ENCODE measurements around the gene SFTPA2.
"Not testable (repeated sequence)": the region's sequence is repeated elsewhere in the genome, so short reads cannot be mapped to it uniquely, and the experiment has no call there.

The SFTPA2 gene

DNA sequence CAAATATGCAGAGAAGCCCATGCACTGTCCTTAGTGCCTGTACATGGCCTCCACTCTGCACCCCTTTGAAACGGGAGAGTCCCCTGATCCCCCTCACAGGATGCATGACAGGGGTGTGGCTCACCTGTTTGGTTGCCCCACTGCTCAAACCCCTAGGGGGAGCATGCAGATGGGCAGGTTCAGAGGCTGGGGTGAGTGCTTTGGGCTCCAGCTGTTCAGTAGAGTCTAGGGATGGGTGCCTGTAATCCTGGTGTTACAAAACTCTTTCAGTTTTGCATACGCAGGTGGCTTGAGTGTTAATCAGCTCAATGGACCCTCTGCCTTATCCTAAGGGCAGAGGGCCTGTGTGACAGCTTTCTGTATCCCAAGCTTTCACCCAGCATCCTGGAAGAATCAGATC, 42.7 kb upstream of the SFTPA2 start:
- Histone ChIP-seq H3K36me3 (replicated peaks; ENCODE audit: low read depth, low read length) (no peaks in the 10 kb centered on the region), H3K4me1 (ENCODE audit: low read length) (peaks cover 32% of the 10 kb centered on the region)

DNA sequence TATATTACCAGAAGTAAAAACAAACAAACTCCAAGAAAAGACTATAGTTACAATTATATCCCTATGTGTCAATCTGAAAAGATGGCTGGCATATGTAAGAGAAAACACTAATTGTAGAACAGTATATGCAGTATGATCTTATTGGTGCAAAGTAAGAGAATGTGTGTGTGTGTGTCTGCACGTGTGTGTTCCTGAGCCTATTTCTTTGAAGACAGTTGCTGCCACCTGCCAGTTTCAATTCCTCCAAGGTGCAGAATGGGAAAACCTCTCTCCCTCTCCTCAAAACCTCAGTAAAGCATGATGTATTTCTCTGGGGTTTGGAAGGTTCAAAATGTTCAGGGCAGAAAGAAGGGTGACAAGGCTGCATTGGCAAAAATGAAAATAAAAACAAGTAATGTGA, 41.7 kb upstream of the SFTPA2 start:
- Histone ChIP-seq H2AFZ (ENCODE audit: low read depth, low read length) (no peak overlapping the region), H3K79me2 (ENCODE audit: low read length) (no peaks in the 10 kb centered on the region), H3K4me2 (ENCODE audit: low read length) (peak overlapping the region; percentile 58; the same call in 1 of the 2 replicates), H3K4me3 (ENCODE audit: low read length) (no peak overlapping the region), H3K27me3 (ENCODE audit: low read depth, low read length) (no peaks in the 10 kb centered on the region), H3K27ac (ENCODE audit: low read length) (no peak overlapping the region), H4K20me1 (ENCODE audit: insufficient read depth, low read length) (no peaks in the 10 kb centered on the region), H3K9me3 (ENCODE audit: insufficient read depth, low read length) (peaks cover 7% of the 10 kb centered on the region; the same call in 1 of the 2 replicates), H3K4me1 (ENCODE audit: low read length) (peaks cover 32% of the 10 kb centered on the region), H3K36me3 (replicated peaks; ENCODE audit: low read depth, low read length) (no peaks in the 10 kb centered on the region), H3K9ac (ENCODE audit: low read length) (no peak overlapping the region)
- no peak for TF ChIP-seq EZH2phosphoT487 (IDR thresholded peaks at IDR 0.05; ENCODE audit: low read depth)
- TF ChIP-seq, protein P1, sequence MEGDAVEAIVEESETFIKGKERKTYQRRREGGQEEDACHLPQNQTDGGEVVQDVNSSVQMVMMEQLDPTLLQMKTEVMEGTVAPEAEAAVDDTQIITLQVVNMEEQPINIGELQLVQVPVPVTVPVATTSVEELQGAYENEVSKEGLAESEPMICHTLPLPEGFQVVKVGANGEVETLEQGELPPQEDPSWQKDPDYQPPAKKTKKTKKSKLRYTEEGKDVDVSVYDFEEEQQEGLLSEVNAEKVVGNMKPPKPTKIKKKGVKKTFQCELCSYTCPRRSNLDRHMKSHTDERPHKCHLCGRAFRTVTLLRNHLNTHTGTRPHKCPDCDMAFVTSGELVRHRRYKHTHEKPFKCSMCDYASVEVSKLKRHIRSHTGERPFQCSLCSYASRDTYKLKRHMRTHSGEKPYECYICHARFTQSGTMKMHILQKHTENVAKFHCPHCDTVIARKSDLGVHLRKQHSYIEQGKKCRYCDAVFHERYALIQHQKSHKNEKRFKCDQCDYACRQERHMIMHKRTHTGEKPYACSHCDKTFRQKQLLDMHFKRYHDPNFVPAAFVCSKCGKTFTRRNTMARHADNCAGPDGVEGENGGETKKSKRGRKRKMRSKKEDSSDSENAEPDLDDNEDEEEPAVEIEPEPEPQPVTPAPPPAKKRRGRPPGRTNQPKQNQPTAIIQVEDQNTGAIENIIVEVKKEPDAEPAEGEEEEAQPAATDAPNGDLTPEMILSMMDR (IDR thresholded peaks at IDR 0.05; ENCODE audit: low read depth, low read length) = no peak; the same call in 1 of the 2 replicates

More for the DNA sequence above, 42.7 kb upstream of the SFTPA2 start:
- Histone ChIP-seq H3K27me3 (ENCODE audit: low read depth, low read length) (no peaks in the 10 kb centered on the region), H2AFZ (ENCODE audit: low read depth, low read length) (no peak overlapping the region), H3K79me2 (ENCODE audit: low read length) (no peaks in the 10 kb centered on the region), H4K20me1 (ENCODE audit: insufficient read depth, low read length) (no peaks in the 10 kb centered on the region), H3K4me3 (ENCODE audit: low read length) (no peak overlapping the region), H3K9me3 (ENCODE audit: insufficient read depth, low read length) (peaks cover 7% of the 10 kb centered on the region; the same call in 1 of the 2 replicates), H3K4me2 (ENCODE audit: low read length) (no peak overlapping the region), H3K27ac (ENCODE audit: low read length) (no peak overlapping the region), H3K9ac (ENCODE audit: low read length) (no peak overlapping the region)
- TF ChIP-seq, protein P1 (IDR thresholded peaks at IDR 0.05; ENCODE audit: low read depth, low read length) = no peak
- TF ChIP-seq EZH2phosphoT487 (IDR thresholded peaks at IDR 0.05; ENCODE audit: low read depth) = no peak

DNA sequence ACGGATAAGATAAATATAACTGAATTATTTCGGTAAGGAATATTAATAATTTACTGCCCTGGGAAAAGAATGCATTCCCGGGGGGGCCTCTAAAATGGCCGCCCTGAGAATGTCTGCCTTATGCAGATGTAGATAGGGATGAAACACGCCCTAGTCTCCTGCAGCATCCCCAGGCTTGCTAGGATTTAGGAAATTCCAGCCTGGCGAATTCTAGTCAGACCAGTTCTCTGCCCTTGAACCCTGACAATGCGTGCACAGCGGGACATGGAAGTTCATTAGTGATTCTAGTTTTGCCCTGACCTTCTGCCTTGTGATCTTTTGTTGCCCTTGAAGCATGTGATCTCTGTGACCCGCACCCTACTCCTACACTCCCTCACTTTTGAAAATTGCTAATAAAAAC, 39.4 kb upstream of the SFTPA2 start:
- not testable (repeated sequence) for H3K9me3 ChIP-seq (ENCODE audit: insufficient read depth, low read length); H3K9ac ChIP-seq (ENCODE audit: low read length); H3K79me2 ChIP-seq (ENCODE audit: low read length); H3K4me3 ChIP-seq (ENCODE audit: low read length); H3K4me2 ChIP-seq (ENCODE audit: low read length); H3K27ac ChIP-seq (ENCODE audit: low read length); H4K20me1 ChIP-seq (ENCODE audit: insufficient read depth, low read length); H3K36me3 ChIP-seq (replicated peaks; ENCODE audit: low read depth, low read length); H2AFZ ChIP-seq (ENCODE audit: low read depth, low read length); H3K27me3 ChIP-seq (ENCODE audit: low read depth, low read length)
- H3K4me1 ChIP-seq (ENCODE audit: low read length) = peaks cover 32% of the 10 kb centered on the region

DNA sequence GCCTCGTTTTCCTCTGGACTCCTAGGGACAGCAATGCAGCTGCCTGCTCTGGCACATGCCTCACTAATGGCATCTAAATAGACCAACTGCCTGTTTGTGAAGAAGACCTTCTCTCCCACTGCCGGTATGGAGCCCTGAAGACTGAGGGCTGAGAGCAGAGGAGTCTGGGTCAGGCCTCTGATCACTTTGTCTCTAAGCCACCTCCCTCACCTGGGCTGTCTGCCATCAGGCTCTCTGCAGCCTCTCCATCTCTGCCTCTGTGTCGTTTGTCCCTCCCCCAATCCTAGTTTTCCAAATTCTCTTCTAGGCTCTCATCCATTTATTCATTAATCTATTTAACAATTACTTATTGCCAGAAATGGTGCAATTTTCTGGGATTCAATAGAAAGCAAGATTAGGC, 35.3 kb upstream of the SFTPA2 start:
- no peak overlapping the region for H3K9ac ChIP-seq (ENCODE audit: low read length)
- no peaks in the 10 kb centered on the region for H3K27me3 ChIP-seq (ENCODE audit: low read depth, low read length)
- no peaks in the 10 kb centered on the region for H3K79me2 ChIP-seq (ENCODE audit: low read length)
- no peak overlapping the region for H3K4me3 ChIP-seq (ENCODE audit: low read length)
- no peaks in the 10 kb centered on the region for H3K4me1 ChIP-seq (ENCODE audit: low read length)
- H3K9me3 ChIP-seq (ENCODE audit: insufficient read depth, low read length) = peaks cover 7% of the 10 kb centered on the region; the same call in 1 of the 2 replicates
- no peak overlapping the region for H3K4me2 ChIP-seq (ENCODE audit: low read length)
- no peaks in the 10 kb centered on the region for H3K36me3 ChIP-seq (replicated peaks; ENCODE audit: low read depth, low read length)
- no peak overlapping the region for H2AFZ ChIP-seq (ENCODE audit: low read depth, low read length)
- H4K20me1 ChIP-seq (ENCODE audit: insufficient read depth, low read length) = no peaks in the 10 kb centered on the region
- no peak for TF ChIP-seq EZH2phosphoT487 (IDR thresholded peaks at IDR 0.05; ENCODE audit: low read depth)
- TF ChIP-seq, protein P1 (IDR thresholded peaks at IDR 0.05; ENCODE audit: low read depth, low read length) = no peak
- H3K27ac ChIP-seq (ENCODE audit: low read length) = no peak overlapping the region

DNA sequence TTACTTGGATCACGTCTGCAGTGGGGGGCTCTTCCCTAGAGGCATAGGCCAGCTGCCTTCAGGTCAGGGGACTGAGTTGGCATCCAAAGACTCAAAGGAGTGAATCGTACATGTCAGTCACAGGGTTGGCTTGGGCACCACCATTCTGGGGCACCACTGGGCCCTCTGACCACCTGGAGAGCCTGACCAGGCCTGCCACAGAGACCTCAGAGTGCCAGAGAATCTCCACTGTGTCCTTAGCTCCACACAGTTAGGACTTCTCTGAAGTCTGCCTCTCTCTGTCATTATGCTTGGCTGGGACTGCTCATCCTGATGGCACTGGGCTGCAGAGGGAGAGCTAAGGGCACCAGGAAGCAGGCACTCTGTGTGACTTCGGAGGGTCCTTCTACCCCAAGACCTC, 34.4 kb upstream of the SFTPA2 start:
- H3K27ac ChIP-seq (ENCODE audit: low read length); H3K79me2 ChIP-seq (ENCODE audit: low read length); H4K20me1 ChIP-seq (ENCODE audit: insufficient read depth, low read length); H3K9ac ChIP-seq (ENCODE audit: low read length); H3K4me1 ChIP-seq (ENCODE audit: low read length); H3K4me2 ChIP-seq (ENCODE audit: low read length); H3K4me3 ChIP-seq (ENCODE audit: low read length); H3K36me3 ChIP-seq (replicated peaks; ENCODE audit: low read depth, low read length); H3K9me3 ChIP-seq (ENCODE audit: insufficient read depth, low read length); H2AFZ ChIP-seq (ENCODE audit: low read depth, low read length); H3K27me3 ChIP-seq (ENCODE audit: low read depth, low read length): not testable (repeated sequence)

Measured in OCI-LY3 (cell line).